ENCODE results near the gene BMP2K.

BMP2K gene

GRCh38 chr4:78768452-78769180, 7.5 kb upstream of the BMP2K start:
- Mint-ChIP-seq H3K4me1 (ENCODE audit: low read depth in 2 of 2) (no peaks in the 10 kb centered on the region), H3K4me3 (no peak overlapping the region), H3K9me3 (no peaks in the 10 kb centered on the region), H3K36me3 (ENCODE audit: insufficient read depth) (no peaks in the 10 kb centered on the region), H3K27me3 (peaks cover 0 to 11% of the 10 kb centered on the region in 2 donors), H3K27ac (no peak overlapping the region)
- no peak for DNase-seq
- ATAC-seq (replicated peaks), result no peak

DNA sequence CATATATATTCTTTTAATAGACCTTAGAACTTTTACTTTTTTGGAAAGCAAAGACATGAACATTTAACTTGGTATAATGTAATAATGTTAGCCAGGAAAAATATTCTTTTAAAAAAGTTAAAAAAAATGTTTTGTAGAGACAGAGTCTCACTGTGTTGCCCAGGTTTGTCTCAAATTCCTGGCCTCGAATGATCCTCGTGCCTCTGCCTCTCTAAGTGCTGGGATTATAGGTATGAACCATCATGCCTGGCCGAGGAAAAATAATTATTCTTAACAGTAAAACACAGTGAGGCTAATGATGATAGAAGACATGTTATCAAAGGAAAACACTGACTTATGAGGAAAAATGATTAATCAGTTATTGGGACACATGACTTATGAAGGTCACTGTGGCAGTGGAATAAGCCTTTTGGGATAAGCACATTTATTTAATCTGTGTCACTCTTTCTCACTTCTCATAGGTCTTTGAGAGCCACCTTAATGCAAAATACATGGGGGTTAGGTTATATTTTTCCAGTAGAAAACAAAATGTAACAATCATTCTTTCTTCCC, 6.0 kb upstream of the BMP2K start:
- no peaks in the 10 kb centered on the region for H3K36me3 Mint-ChIP-seq (ENCODE audit: insufficient read depth)
- DNase-seq (no peak), ATAC-seq (replicated peaks) (no peak)
- peaks cover 0 to 11% of the 10 kb centered on the region in 2 donors for H3K27me3 Mint-ChIP-seq
- H3K4me1 Mint-ChIP-seq (ENCODE audit: low read depth in 2 of 2), result peaks cover 0 to 4% of the 10 kb centered on the region in 2 donors
- no peaks in the 10 kb centered on the region for H3K9me3 Mint-ChIP-seq
- no peak overlapping the region for H3K4me3 Mint-ChIP-seq
- no peak overlapping the region for H3K27ac Mint-ChIP-seq

DNA sequence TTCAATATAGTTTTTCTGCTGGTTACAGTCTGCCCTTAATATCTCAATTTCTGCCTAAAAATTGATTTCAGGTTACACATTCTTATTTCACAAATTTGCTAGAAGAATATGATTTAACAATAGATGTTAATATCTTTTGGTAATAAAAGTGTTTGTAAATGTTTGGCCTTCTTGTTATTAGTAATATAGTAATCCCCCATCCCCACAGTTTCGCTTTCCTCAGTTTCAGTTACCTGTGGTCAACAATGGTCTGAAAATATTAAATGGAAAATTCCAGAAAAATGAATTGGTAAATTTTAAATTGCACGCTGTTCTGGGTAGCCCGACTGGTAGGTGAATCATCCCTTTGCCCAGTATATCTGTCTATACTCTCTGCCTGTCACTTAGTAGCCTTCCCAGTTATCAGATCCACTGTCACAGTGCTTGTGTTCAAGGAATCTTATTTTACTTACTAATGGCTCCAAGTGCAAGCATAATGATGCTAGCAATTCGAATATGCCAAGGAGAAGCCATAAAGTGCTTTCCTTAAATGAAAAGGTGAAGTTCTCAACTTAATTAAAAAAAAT, 3.5 kb upstream of the BMP2K start:
- DNase-seq, result no peak
- Mint-ChIP-seq H3K36me3 (ENCODE audit: insufficient read depth) (peaks cover 12% of the 10 kb centered on the region), H3K27me3 (no peaks in the 10 kb centered on the region), H3K27ac (no peak overlapping the region), H3K4me1 (ENCODE audit: low read depth in 2 of 2) (peaks cover 9 to 15% of the 10 kb centered on the region in 2 donors), H3K9me3 (no peaks in the 10 kb centered on the region), H3K4me3 (no peak overlapping the region)
- ATAC-seq (replicated peaks), result no peak

GRCh38 chr4:78774417-78774816, 1.7 kb upstream of the BMP2K start:
- ATAC-seq (replicated peaks), result no peak
- H3K9me3 Mint-ChIP-seq, result no peaks in the 10 kb centered on the region

DNA sequence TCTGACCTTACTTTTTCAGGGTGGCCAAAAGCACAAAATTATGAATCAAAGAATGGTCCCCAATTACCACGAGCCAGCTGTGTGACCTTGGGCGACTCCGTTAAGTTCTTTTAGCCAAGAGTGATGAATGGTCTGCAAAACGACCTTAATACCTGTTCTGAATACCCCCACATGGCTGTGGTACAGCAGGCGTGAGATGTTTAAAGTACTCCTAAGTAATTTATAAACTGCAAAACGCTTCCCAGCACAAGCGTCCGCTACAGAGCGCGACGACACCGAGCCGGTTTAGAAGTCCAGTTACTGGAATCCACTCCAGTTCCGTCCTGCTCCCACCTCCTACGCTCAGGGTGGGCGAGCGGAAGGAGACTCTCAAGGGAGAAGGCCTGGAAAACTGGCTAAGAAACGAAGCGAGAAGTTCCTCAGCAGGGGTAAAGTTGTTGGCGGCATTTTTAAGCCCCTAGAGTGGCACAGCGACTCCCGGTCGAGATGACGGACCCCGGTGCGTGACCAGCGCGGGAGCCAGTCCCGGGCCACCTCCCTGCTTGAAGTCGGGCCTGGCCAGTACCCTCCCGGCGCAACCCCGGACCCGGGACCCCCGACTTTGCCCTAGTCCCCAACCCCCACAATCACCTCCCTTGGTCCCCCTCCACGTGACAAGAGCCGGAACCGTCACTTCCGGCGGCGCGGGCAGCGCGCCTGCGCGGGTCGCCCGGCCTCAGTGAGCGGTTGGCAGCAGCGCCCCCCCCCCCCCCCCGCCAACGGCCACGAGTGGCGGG, 659 bp upstream of the BMP2K start:
- DNase-seq (peak; percentile 79 to 84 (median 82)), ATAC-seq (replicated peaks) (peak; percentile 71)
- peak overlapping the region; percentile 92 to 94 for H3K27ac Mint-ChIP-seq
- no peaks in the 10 kb centered on the region for H3K9me3 Mint-ChIP-seq
- no peaks in the 10 kb centered on the region for H3K27me3 Mint-ChIP-seq
- peaks cover 12% of the 10 kb centered on the region for H3K36me3 Mint-ChIP-seq (ENCODE audit: insufficient read depth)
- peak overlapping the region; percentile 86 to 95 for H3K4me3 Mint-ChIP-seq
- peaks cover 11 to 18% of the 10 kb centered on the region in 2 donors for H3K4me1 Mint-ChIP-seq (ENCODE audit: low read depth in 2 of 2)

More at GRCh38 chr4:78774417-78774816, 1.7 kb upstream of the BMP2K start:
- Mint-ChIP-seq H3K4me3 (no peak overlapping the region), H3K36me3 (ENCODE audit: insufficient read depth) (peaks cover 12% of the 10 kb centered on the region), H3K27me3 (no peaks in the 10 kb centered on the region), H3K27ac (peak overlapping the region in 1 of 2 donors; percentile 92), H3K4me1 (ENCODE audit: low read depth in 2 of 2) (peaks cover 11 to 18% of the 10 kb centered on the region in 2 donors)
- no peak for DNase-seq

- no peaks in the 10 kb centered on the region for H3K27me3 Mint-ChIP-seq
Measured at GRCh38 chr4:78776729-78777575, 802 bp downstream of the BMP2K start.

GRCh38 chr4:78777576-78777940, 1.4 kb downstream of the BMP2K start:
- H3K36me3 Mint-ChIP-seq (ENCODE audit: insufficient read depth), result peaks cover 12% of the 10 kb centered on the region
- DNase-seq, result no peak
- peak overlapping the region; percentile 92 to 95 for H3K4me3 Mint-ChIP-seq
- peaks cover 11 to 18% of the 10 kb centered on the region in 2 donors for H3K4me1 Mint-ChIP-seq (ENCODE audit: low read depth in 2 of 2)
- H3K27me3 Mint-ChIP-seq, result no peaks in the 10 kb centered on the region
- H3K9me3 Mint-ChIP-seq, result no peaks in the 10 kb centered on the region
- ATAC-seq (replicated peaks), result no peak
- peak overlapping the region in 1 of 2 donors; percentile 92 for H3K27ac Mint-ChIP-seq

More at GRCh38 chr4:78776729-78777575, 802 bp downstream of the BMP2K start:
- peak; percentile 45 for ATAC-seq (replicated peaks)
- Mint-ChIP-seq H3K27ac (peak overlapping the region; percentile 91 to 92), H3K36me3 (ENCODE audit: insufficient read depth) (peaks cover 12% of the 10 kb centered on the region), H3K4me3 (peak overlapping the region; percentile 92 to 95), H3K9me3 (no peaks in the 10 kb centered on the region), H3K4me1 (ENCODE audit: low read depth in 2 of 2) (peaks cover 11 to 18% of the 10 kb centered on the region in 2 donors)
- peak; percentile 31 to 35 (median 33) for DNase-seq

GRCh38 chr4:78778530-78778929, 2.4 kb downstream of the BMP2K start:
- ATAC-seq (replicated peaks) (no peak), DNase-seq (no peak)
- no peaks in the 10 kb centered on the region for H3K27me3 Mint-ChIP-seq
- peaks cover 12% of the 10 kb centered on the region for H3K36me3 Mint-ChIP-seq (ENCODE audit: insufficient read depth)
- no peak overlapping the region for H3K27ac Mint-ChIP-seq
- H3K9me3 Mint-ChIP-seq, result no peaks in the 10 kb centered on the region
- no peak overlapping the region for H3K4me3 Mint-ChIP-seq
- H3K4me1 Mint-ChIP-seq (ENCODE audit: low read depth in 2 of 2), result peaks cover 11 to 18% of the 10 kb centered on the region in 2 donors

DNA sequence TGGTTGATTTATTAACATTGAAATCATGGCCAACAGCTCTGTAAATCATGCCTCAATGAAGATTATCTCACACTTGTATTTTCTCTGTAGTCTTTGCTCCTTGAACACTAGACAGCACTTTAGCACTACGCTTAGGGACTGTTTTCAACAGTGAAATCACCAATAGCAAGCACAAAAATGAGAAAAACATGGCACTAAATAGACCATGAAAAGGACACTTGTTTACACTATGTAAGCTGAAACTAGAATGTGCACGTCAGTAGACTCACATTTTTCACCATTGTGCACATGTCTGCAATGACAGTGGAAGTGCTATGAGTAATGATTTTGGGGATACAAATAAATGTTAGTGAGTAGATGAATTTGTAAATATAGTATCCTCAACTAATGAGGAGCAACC, 3.1 kb downstream of the BMP2K start:
- Mint-ChIP-seq H3K9me3 (no peaks in the 10 kb centered on the region), H3K27me3 (no peaks in the 10 kb centered on the region), H3K4me1 (ENCODE audit: low read depth in 2 of 2) (peaks cover 11 to 18% of the 10 kb centered on the region in 2 donors), H3K27ac (no peak overlapping the region), H3K4me3 (no peak overlapping the region), H3K36me3 (ENCODE audit: insufficient read depth) (peaks cover 12% of the 10 kb centered on the region)
- no peak for DNase-seq
- no peak for ATAC-seq (replicated peaks)

DNA sequence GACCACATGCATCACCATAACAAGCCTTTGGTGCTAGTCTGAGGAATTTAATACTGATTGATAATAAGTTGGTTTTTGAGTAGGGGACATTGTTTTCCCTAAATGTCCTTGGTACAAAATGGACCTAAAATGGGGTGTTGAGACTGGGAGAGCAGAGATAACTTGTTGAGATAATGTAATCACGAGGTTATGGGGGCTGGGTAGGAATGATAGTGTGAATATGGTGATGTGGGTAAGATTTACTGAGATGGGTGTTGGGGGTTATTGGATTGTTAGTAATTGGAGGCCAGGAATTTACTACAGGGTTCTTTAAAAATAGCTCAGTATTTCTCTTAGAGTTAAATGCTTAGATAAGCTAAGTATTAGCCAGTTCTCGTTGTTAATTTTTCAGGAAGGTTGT, 3.9 kb downstream of the BMP2K start:
- H3K36me3 Mint-ChIP-seq (ENCODE audit: insufficient read depth), result peaks cover 12% of the 10 kb centered on the region
- no peaks in the 10 kb centered on the region for H3K27me3 Mint-ChIP-seq
- ATAC-seq (replicated peaks), result no peak
- DNase-seq, result no peak
- H3K4me1 Mint-ChIP-seq (ENCODE audit: low read depth in 2 of 2), result peaks cover 11 to 14% of the 10 kb centered on the region in 2 donors
- no peak overlapping the region for H3K27ac Mint-ChIP-seq
- H3K9me3 Mint-ChIP-seq, result no peaks in the 10 kb centered on the region
- H3K4me3 Mint-ChIP-seq, result no peak overlapping the region

- ATAC-seq (replicated peaks) (no peak), DNase-seq (no peak)
- H3K36me3 Mint-ChIP-seq (ENCODE audit: insufficient read depth), result peaks cover 6% of the 10 kb centered on the region
- peaks cover 12 to 16% of the 10 kb centered on the region in 2 donors for H3K4me1 Mint-ChIP-seq (ENCODE audit: low read depth in 2 of 2)
- H3K4me3 Mint-ChIP-seq, result no peak overlapping the region
- no peaks in the 10 kb centered on the region for H3K27me3 Mint-ChIP-seq
- H3K9me3 Mint-ChIP-seq, result no peaks in the 10 kb centered on the region
- no peak overlapping the region for H3K27ac Mint-ChIP-seq
Measured at GRCh38 chr4:78781139-78781538, 5.0 kb downstream of the BMP2K start.

DNA sequence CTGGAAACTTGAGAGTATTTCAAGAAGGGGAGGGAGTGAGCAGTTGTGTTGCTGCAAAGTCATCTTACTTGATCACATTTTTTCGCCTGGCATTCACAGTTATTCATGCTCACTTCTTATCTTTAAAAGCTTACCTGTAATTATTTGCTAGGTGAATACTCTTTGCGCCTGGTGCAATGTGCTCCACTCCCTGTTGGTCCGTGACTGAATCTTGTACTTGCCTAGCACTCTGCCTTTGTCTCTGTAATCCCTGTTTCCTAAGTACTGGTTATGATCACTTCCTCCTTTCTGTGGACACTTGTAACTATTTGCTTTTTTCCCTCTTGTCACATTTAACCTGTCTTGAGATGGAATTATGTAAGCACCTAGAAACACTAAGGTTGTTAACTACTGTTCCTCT, 5.8 kb downstream of the BMP2K start:
- Mint-ChIP-seq H3K4me3 (no peak overlapping the region), H3K9me3 (no peaks in the 10 kb centered on the region), H3K27ac (no peak overlapping the region), H3K36me3 (ENCODE audit: insufficient read depth) (peaks cover 2% of the 10 kb centered on the region), H3K27me3 (no peaks in the 10 kb centered on the region), H3K4me1 (ENCODE audit: low read depth in 2 of 2) (peaks cover 10 to 16% of the 10 kb centered on the region in 2 donors)
- no peak for DNase-seq
- no peak for ATAC-seq (replicated peaks)

Data from effector memory CD8-positive, alpha-beta T cell (primary cell).